Measurements from ENCODE around the gene SPAG8.

Gene SPAG8

DNA sequence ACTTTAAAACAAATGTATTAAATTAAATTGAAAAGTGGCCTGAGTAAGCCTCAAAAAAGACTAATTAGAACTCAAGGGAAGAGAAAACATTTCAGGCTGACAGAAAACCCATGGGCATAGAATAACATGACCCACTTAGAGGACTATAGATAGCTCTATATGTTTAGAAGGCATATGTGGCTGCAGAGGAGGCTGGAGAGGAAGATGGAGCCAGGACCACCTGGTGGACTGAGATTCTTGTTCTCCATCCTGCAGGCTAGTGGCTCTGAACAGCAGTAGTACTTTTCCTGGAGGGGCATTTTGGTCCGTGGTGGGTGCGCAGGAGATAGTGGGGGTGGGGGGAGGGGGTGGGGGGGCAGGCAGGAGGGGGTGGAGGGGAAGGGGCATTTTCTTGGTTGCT, 31.0 kb downstream of the SPAG8 start:
- H4K20me1 ChIP-seq (ENCODE audit: insufficient read depth, low read length): no peaks in the 10 kb centered on the region
- H3K4me1 ChIP-seq (ENCODE audit: insufficient read depth, low read length, severe bottlenecking): peaks cover 7% of the 10 kb centered on the region
- no peak overlapping the region for H3K27ac ChIP-seq (ENCODE audit: low read depth, low read length, poor library complexity, severe bottlenecking)
- H3K9me2 ChIP-seq (ENCODE audit: low read depth, low read length): no peaks in the 10 kb centered on the region
- TF ChIP-seq EZH2 (IDR thresholded peaks at IDR 0.05; ENCODE audit: borderline replicate concordance, low read length): no peak
- TF ChIP-seq, protein P1, sequence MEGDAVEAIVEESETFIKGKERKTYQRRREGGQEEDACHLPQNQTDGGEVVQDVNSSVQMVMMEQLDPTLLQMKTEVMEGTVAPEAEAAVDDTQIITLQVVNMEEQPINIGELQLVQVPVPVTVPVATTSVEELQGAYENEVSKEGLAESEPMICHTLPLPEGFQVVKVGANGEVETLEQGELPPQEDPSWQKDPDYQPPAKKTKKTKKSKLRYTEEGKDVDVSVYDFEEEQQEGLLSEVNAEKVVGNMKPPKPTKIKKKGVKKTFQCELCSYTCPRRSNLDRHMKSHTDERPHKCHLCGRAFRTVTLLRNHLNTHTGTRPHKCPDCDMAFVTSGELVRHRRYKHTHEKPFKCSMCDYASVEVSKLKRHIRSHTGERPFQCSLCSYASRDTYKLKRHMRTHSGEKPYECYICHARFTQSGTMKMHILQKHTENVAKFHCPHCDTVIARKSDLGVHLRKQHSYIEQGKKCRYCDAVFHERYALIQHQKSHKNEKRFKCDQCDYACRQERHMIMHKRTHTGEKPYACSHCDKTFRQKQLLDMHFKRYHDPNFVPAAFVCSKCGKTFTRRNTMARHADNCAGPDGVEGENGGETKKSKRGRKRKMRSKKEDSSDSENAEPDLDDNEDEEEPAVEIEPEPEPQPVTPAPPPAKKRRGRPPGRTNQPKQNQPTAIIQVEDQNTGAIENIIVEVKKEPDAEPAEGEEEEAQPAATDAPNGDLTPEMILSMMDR (IDR thresholded peaks at IDR 0.05; ENCODE audit: low read length): no peak
- no peaks in the 10 kb centered on the region for H3K79me2 ChIP-seq (ENCODE audit: insufficient read depth, low read length)
- H3K36me3 ChIP-seq (ENCODE audit: insufficient read depth, low read length): peaks cover 6% of the 10 kb centered on the region; the same call in 1 of the 2 replicates
- no peak overlapping the region for H3K9ac ChIP-seq (ENCODE audit: low read length)
- H3F3A ChIP-seq (ENCODE audit: insufficient read depth, low read length): no peaks in the 10 kb centered on the region
- H3K4me3 ChIP-seq (ENCODE audit: low read depth, low read length, poor library complexity, severe bottlenecking): no peak overlapping the region
- no peak overlapping the region for H2AFZ ChIP-seq (ENCODE audit: low read length)
- no peak overlapping the region for H3K4me2 ChIP-seq (ENCODE audit: low read length)
- no peaks in the 10 kb centered on the region for H3K9me3 ChIP-seq (ENCODE audit: low read length)
- no peaks in the 10 kb centered on the region for H3K27me3 ChIP-seq (ENCODE audit: insufficient read depth, low read length)

DNA sequence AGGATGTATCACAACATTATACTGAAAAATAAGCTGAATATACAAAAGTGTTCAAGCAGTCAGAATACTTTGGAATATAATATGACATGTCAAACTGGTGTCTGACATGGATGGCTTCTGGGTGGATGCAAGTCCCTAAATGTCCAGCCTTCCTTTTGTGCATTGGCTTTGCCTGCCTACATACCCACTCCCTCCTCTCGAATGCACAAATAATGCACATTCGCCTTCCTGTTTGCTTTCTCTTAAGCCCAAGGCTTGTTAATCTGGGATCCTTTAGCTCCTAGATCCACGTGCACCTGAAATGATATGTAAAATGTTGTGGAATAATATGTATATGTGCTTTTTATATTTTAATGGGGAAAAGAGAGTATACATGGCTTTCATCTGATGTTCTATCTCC, 33.6 kb downstream of the SPAG8 start:
- Histone ChIP-seq H3K9me3 (ENCODE audit: low read length) (no peaks in the 10 kb centered on the region), H4K20me1 (ENCODE audit: insufficient read depth, low read length) (no peaks in the 10 kb centered on the region), H3K27ac (ENCODE audit: low read depth, low read length, poor library complexity, severe bottlenecking) (no peak overlapping the region), H2AFZ (ENCODE audit: low read length) (no peak overlapping the region), H3K27me3 (ENCODE audit: insufficient read depth, low read length) (no peaks in the 10 kb centered on the region), H3K79me2 (ENCODE audit: insufficient read depth, low read length) (no peaks in the 10 kb centered on the region), H3K36me3 (ENCODE audit: insufficient read depth, low read length) (peaks cover 4% of the 10 kb centered on the region; the same call in 1 of the 2 replicates), H3K4me2 (ENCODE audit: low read length) (no peak overlapping the region), H3F3A (ENCODE audit: insufficient read depth, low read length) (no peaks in the 10 kb centered on the region), H3K4me1 (ENCODE audit: insufficient read depth, low read length, severe bottlenecking) (peaks cover 22% of the 10 kb centered on the region), H3K9me2 (ENCODE audit: low read depth, low read length) (no peaks in the 10 kb centered on the region), H3K9ac (ENCODE audit: low read length) (no peak overlapping the region), H3K4me3 (ENCODE audit: low read depth, low read length, poor library complexity, severe bottlenecking) (no peak overlapping the region)
- no peak for TF ChIP-seq EZH2 (IDR thresholded peaks at IDR 0.05; ENCODE audit: borderline replicate concordance, low read length)
- TF ChIP-seq, protein P1 (IDR thresholded peaks at IDR 0.05; ENCODE audit: low read length): no peak

DNA sequence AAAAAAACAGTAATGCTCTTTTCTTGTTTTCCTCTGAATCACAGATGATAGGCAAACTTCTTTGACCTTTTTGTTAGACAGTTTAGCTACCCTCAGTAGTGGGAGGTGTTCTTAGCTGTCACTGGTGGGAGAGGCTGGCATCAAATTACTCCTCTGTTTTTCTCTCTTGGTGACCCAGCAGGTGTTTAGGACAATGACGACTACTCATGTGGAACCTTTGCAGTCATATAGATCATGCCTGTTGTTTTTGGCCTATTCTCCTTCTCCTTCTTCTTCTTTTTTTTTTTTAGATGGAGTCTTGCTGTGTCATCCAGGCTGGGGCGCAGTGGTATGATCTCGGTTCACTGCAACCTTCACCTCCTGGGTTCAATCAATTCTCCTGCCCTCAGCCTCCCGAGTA, 36.0 kb downstream of the SPAG8 start:
- H3K4me2 ChIP-seq (ENCODE audit: low read length): peak overlapping the region; percentile 51

More for the DNA sequence above, 36.0 kb downstream of the SPAG8 start:
- Histone ChIP-seq H3K9ac (ENCODE audit: low read length) (peak overlapping the region; percentile 35; the same call in 1 of the 2 replicates), H3F3A (ENCODE audit: insufficient read depth, low read length) (no peaks in the 10 kb centered on the region), H3K4me3 (ENCODE audit: low read depth, low read length, poor library complexity, severe bottlenecking) (peak overlapping the region; percentile 20), H3K27me3 (ENCODE audit: insufficient read depth, low read length) (no peaks in the 10 kb centered on the region), H3K36me3 (ENCODE audit: insufficient read depth, low read length) (no peaks in the 10 kb centered on the region), H3K9me2 (ENCODE audit: low read depth, low read length) (no peaks in the 10 kb centered on the region), H4K20me1 (ENCODE audit: insufficient read depth, low read length) (no peaks in the 10 kb centered on the region), H3K79me2 (ENCODE audit: insufficient read depth, low read length) (no peaks in the 10 kb centered on the region), H3K9me3 (ENCODE audit: low read length) (no peaks in the 10 kb centered on the region), H2AFZ (ENCODE audit: low read length) (no peak overlapping the region), H3K4me1 (ENCODE audit: insufficient read depth, low read length, severe bottlenecking) (peaks cover 34% of the 10 kb centered on the region), H3K27ac (ENCODE audit: low read depth, low read length, poor library complexity, severe bottlenecking) (peak overlapping the region; percentile 88)
- TF ChIP-seq, protein P1 (IDR thresholded peaks at IDR 0.05; ENCODE audit: low read length): no peak
- no peak for TF ChIP-seq EZH2 (IDR thresholded peaks at IDR 0.05; ENCODE audit: borderline replicate concordance, low read length)

Measured in OCI-LY1 (cell line).